ENCODE results near the gene WDR55.

Gene WDR55

GRCh38 chr5:140639148-140639981, 25.3 kb upstream of the WDR55 start, which contains the start of gene TMCO6:
Gene TMCO6, plus strand, starts transcription at chr5:140639451. Its CDS starts 77 bp downstream, at chr5:140639528.
- H3K36me3 ChIP-seq (ENCODE audit: insufficient read depth, low read length): peaks cover 32% of the 10 kb centered on the region
- H2AFZ ChIP-seq (ENCODE audit: low read depth, low read length): peak within 1 kb of the TSS; percentile 96
- no peaks in the 10 kb centered on the region for H4K20me1 ChIP-seq (ENCODE audit: insufficient read depth, low read length)
- no peaks in the 10 kb centered on the region for H3K27me3 ChIP-seq (ENCODE audit: insufficient read depth, low read length, poor library complexity)
- H3K4me1 ChIP-seq (ENCODE audit: insufficient read depth, low read length): peaks cover 42% of the 10 kb centered on the region
- TF ChIP-seq CTCF (IDR thresholded peaks at IDR 0.05; ENCODE audit: borderline replicate concordance, extremely low read depth, low read length, poor library complexity, severe bottlenecking) (peak; percentile 71), EZH2 (IDR thresholded peaks at IDR 0.05; ENCODE audit: borderline replicate concordance, low read depth, low read length, severe bottlenecking) (no peak)
- H3K9ac ChIP-seq (ENCODE audit: low read depth, low read length): peak within 1 kb of the TSS; percentile 85
- DNase-seq (peak; percentile 97), ATAC-seq (ENCODE audit: insufficient read depth, low read depth) (peak; percentile 93)
- H3K9me3 ChIP-seq (ENCODE audit: insufficient read depth, low read length, severe bottlenecking): no peaks in the 10 kb centered on the region
- peaks cover 34% of the 10 kb centered on the region for H3K79me2 ChIP-seq (ENCODE audit: insufficient read depth, low read length)
- H3K4me3 ChIP-seq (ENCODE audit: low read depth in 1 of 2, low read length in 2 of 2): peak within 1 kb of the TSS; percentile 55 to 86; a peak in 3 of 4 replicates
- H3K4me2 ChIP-seq (ENCODE audit: insufficient read depth, low read length): peak within 1 kb of the TSS; percentile 88
- H3K27ac ChIP-seq (ENCODE audit: low read length): peak within 1 kb of the TSS; percentile 91

GRCh38 chr5:140641716-140642115, 23.0 kb upstream of the WDR55 start:
- DNase-seq (no peak), ATAC-seq (ENCODE audit: insufficient read depth, low read depth) (no peak)
- Histone ChIP-seq H2AFZ (ENCODE audit: low read depth, low read length) (no peak overlapping the region), H3K79me2 (ENCODE audit: insufficient read depth, low read length) (peaks cover 56% of the 10 kb centered on the region), H3K27ac (ENCODE audit: low read length) (no peak overlapping the region), H3K4me3 (ENCODE audit: low read depth in 1 of 2, low read length in 2 of 2) (no peak overlapping the region), H3K36me3 (ENCODE audit: insufficient read depth, low read length) (peaks cover 46% of the 10 kb centered on the region), H3K4me1 (ENCODE audit: insufficient read depth, low read length) (peaks cover 65% of the 10 kb centered on the region), H3K27me3 (ENCODE audit: insufficient read depth, low read length, poor library complexity) (no peaks in the 10 kb centered on the region), H3K4me2 (ENCODE audit: insufficient read depth, low read length) (peak overlapping the region; percentile 88; the same call in 1 of the 2 replicates), H3K9me3 (ENCODE audit: insufficient read depth, low read length, severe bottlenecking) (no peaks in the 10 kb centered on the region), H4K20me1 (ENCODE audit: insufficient read depth, low read length) (peaks cover 5% of the 10 kb centered on the region; the same call in 1 of the 2 replicates), H3K9ac (ENCODE audit: low read depth, low read length) (no peak overlapping the region)
- TF ChIP-seq EZH2 (IDR thresholded peaks at IDR 0.05; ENCODE audit: borderline replicate concordance, low read depth, low read length, severe bottlenecking) (no peak), CTCF (IDR thresholded peaks at IDR 0.05; ENCODE audit: borderline replicate concordance, extremely low read depth, low read length, poor library complexity, severe bottlenecking) (no peak)

GRCh38 chr5:140642718-140643117, 22.0 kb upstream of the WDR55 start:
- Histone ChIP-seq H3K4me1 (ENCODE audit: insufficient read depth, low read length) (peaks cover 67% of the 10 kb centered on the region), H3K9me3 (ENCODE audit: insufficient read depth, low read length, severe bottlenecking) (no peaks in the 10 kb centered on the region), H3K4me2 (ENCODE audit: insufficient read depth, low read length) (no peak overlapping the region), H3K27ac (ENCODE audit: low read length) (no peak overlapping the region), H3K36me3 (ENCODE audit: insufficient read depth, low read length) (peaks cover 52% of the 10 kb centered on the region), H3K79me2 (ENCODE audit: insufficient read depth, low read length) (peaks cover 65% of the 10 kb centered on the region), H2AFZ (ENCODE audit: low read depth, low read length) (no peak overlapping the region), H3K27me3 (ENCODE audit: insufficient read depth, low read length, poor library complexity) (no peaks in the 10 kb centered on the region), H3K9ac (ENCODE audit: low read depth, low read length) (no peak overlapping the region), H4K20me1 (ENCODE audit: insufficient read depth, low read length) (peaks cover 7% of the 10 kb centered on the region; the same call in 1 of the 2 replicates), H3K4me3 (ENCODE audit: low read depth in 1 of 2, low read length in 2 of 2) (no peak overlapping the region)
- DNase-seq (no peak), ATAC-seq (ENCODE audit: insufficient read depth, low read depth) (no peak)
- TF ChIP-seq CTCF (IDR thresholded peaks at IDR 0.05; ENCODE audit: borderline replicate concordance, extremely low read depth, low read length, poor library complexity, severe bottlenecking) (no peak), EZH2 (IDR thresholded peaks at IDR 0.05; ENCODE audit: borderline replicate concordance, low read depth, low read length, severe bottlenecking) (no peak)
